GM23248 (cell line): ENCODE results near the gene VTI1A.

Experiments
- EZH2 ChIP-seq: fragments of 200-600 bp; sonication (generic); IDR thresholded peaks from 2 replicates; pipeline ENCODE4 v1.6.1; 2018; ENCODE audit warnings: antibody characterized with exemption, mild to moderate bottlenecking; ENCODE audit not compliant: insufficient read depth, poor library complexity, severe bottlenecking
- EZH2phosphoT487 ChIP-seq: fragments of 200-600 bp; sonication (generic); IDR thresholded peaks from 2 replicates; pipeline ENCODE4 v1.6.1; 2018; ENCODE audit warnings: antibody characterized with exemption, moderate library complexity, mild to moderate bottlenecking, low read depth; ENCODE audit not compliant: insufficient read depth

DNA sequence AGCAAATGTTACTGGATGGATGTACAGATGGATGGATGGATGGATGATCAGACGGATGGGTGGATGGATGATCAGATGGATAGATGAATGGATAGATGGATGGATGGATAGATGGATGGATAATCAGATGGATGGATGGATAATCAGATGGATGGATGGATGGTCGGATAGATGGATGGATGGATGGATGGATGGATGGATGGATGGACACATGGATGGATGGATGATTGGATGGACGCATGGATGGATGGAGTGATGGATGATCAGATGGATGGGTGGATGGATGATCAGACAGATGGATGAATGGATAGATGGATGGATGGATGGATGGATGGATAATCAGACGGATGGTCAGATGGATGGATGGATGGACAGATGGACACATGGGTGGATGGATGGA, 412.8 kb downstream of the VTI1A start:
- TF ChIP-seq EZH2 (no peak), EZH2phosphoT487 (no peak)
